ENCODE data around the gene POLA2.

The POLA2 gene

DNA sequence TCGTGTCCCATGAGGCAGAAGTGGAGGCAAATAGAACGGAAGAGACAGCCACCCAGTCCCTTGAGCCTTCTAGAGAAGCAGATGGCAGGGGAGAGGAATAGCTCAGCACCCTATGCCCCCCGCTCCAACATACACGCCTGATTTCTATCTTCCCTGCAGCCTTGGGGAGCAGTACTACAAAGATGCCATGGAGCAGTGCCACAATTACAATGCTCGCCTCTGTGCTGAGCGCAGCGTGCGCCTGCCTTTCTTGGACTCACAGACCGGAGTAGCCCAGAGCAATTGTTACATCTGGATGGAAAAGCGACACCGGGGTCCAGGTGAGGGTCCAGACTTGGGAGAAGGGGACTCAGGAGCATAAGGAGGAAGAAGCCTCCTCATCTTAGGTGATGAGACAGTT is 78.5 kb downstream of the POLA2 start:
- TF ChIP-seq MAX (IDR thresholded peaks at IDR 0.05; ENCODE audit: low read depth, low read length), result no peak
- no peak for TF ChIP-seq MYC (IDR thresholded peaks at IDR 0.05; ENCODE audit: low read depth, low read length)
- no peak for TF ChIP-seq POLR2A (IDR thresholded peaks at IDR 0.05; ENCODE audit: extremely low read depth, insufficient read length)
- TF ChIP-seq, protein P1, sequence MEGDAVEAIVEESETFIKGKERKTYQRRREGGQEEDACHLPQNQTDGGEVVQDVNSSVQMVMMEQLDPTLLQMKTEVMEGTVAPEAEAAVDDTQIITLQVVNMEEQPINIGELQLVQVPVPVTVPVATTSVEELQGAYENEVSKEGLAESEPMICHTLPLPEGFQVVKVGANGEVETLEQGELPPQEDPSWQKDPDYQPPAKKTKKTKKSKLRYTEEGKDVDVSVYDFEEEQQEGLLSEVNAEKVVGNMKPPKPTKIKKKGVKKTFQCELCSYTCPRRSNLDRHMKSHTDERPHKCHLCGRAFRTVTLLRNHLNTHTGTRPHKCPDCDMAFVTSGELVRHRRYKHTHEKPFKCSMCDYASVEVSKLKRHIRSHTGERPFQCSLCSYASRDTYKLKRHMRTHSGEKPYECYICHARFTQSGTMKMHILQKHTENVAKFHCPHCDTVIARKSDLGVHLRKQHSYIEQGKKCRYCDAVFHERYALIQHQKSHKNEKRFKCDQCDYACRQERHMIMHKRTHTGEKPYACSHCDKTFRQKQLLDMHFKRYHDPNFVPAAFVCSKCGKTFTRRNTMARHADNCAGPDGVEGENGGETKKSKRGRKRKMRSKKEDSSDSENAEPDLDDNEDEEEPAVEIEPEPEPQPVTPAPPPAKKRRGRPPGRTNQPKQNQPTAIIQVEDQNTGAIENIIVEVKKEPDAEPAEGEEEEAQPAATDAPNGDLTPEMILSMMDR (IDR thresholded peaks at IDR 0.05; ENCODE audit: low read depth, low read length), result no peak

DNA sequence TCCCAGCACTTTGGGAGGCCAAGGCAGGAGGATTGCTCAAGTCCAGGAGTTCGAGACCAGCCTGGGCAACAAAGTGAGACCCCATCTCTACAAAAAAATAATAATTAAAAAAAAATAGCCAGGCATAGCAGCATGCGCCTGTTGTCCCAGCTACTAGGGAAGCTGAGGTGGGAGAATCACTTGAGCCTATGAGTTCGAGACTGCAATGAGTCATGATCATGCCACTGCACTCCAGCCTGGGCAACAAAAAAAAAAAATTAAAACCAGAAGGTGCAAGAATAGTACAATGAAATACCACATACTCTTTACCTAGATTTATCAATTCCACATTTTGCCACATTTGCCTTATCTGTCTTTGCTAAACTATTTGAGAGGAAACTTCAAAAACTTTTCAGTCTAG is 80.1 kb downstream of the POLA2 start:
- no peak for DNase-seq (ENCODE audit: low read depth)
- no peak overlapping the region for H3K4me3 ChIP-seq (ENCODE audit: low read depth, low read length)
- TF ChIP-seq POLR2A (IDR thresholded peaks at IDR 0.05; ENCODE audit: extremely low read depth, insufficient read length) (no peak), MAX (IDR thresholded peaks at IDR 0.05; ENCODE audit: low read depth, low read length) (no peak), MYC (IDR thresholded peaks at IDR 0.05; ENCODE audit: low read depth, low read length) (no peak)
- TF ChIP-seq, protein P1 (IDR thresholded peaks at IDR 0.05; ENCODE audit: low read depth, low read length), result no peak

More for the DNA sequence above, 78.5 kb downstream of the POLA2 start:
- DNase-seq (ENCODE audit: low read depth), result no peak
- no peak overlapping the region for H3K4me3 ChIP-seq (ENCODE audit: low read depth, low read length)
